NCI-H128 (cell line): ENCODE data around the gene DBX1.
"Not testable (repeated sequence)": the region's sequence is repeated elsewhere in the genome, so short reads cannot be mapped to it uniquely, and the experiment has no call there.

Experiments used
- DNase-seq: peaks from one replicate; lab custom pipeline; 2025; ENCODE audit not compliant: unreplicated experiment; lab: John Stamatoyannopoulos, UW

Gene DBX1

GRCh38 chr11:20161923-20162744, 1.9 kb upstream of the DBX1 start:
- DNase-seq = no peak

GRCh38 chr11:20161230-20161918, 1.1 kb upstream of the DBX1 start:
- no peak for DNase-seq

- DNase-seq = no peak
These were observed 551 bp downstream of the DBX1 start for GRCh38 chr11:20159466-20160381.

- DNase-seq = no peak
These were observed 1.5 kb downstream of the DBX1 start for GRCh38 chr11:20158597-20159257.

- DNase-seq = no peak
These were observed 2.5 kb downstream of the DBX1 start for GRCh38 chr11:20157728-20158127.

DNA sequence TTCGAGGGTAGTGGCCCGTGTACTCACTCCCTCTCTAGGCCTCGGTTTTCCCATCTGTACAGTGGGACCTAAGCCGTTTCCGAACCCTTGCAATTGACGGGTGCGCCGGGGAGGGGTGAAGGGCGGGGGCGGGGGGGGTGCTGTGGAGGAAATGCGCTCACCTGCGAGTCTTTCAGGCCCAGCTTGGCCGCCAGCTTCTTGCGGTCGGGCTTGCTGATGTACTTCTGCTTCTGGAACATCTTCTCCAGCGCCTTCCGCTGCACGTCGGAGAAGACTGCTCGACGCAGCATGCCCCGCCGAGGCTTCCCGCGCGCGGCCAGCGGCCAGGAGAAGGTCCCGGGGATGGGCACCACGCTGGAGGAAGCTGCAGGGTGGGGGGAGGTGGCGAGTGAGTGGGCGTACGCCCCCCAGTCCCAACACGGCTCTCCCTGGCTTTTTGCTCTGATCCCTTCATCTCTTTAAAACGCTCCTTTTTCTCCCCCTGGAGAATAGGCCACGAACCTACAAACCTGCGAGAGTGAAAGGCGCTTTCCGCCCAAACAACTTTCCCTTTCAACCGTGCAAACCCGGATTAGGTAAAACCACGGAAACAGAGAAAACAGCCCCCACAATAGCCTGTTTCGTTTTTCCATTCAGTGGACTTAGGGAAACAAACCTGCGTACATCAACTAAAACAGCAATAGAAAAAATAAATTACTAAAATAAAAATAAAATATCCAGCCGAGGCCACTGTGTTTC, 3.2 kb downstream of the DBX1 start:
- no peak for DNase-seq

- DNase-seq = no peak
These were observed 3.9 kb downstream of the DBX1 start for GRCh38 chr11:20156280-20156875.

DNA sequence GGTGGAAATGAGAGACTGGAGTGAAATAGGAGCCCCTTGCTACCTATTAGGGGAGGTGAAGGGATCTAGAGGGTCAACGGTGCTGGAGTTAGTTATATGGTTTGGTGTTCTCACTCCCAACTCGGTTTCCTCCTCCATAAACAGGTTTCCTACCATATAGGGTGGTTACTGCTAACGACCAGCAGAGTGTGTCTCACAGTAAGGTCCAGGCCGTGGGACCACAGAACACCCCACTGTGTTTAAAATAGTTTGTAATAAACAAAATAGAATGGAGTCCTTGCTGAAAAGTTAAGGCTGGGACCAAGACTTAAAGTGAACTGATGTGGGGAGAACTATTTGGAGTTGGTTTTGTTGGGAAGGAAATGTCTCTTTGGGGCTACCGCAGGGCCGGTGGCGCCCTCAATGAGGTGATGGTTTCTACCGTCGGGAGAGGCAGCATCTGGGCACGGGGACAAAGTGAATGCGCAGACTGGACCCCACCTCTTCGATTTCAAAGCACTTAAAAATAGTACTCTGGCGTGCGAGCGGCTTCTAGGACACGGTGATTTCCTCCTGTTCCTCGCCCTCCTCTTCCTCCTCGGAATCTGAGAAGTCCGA, 4.5 kb downstream of the DBX1 start:
- no peak for DNase-seq

DNA sequence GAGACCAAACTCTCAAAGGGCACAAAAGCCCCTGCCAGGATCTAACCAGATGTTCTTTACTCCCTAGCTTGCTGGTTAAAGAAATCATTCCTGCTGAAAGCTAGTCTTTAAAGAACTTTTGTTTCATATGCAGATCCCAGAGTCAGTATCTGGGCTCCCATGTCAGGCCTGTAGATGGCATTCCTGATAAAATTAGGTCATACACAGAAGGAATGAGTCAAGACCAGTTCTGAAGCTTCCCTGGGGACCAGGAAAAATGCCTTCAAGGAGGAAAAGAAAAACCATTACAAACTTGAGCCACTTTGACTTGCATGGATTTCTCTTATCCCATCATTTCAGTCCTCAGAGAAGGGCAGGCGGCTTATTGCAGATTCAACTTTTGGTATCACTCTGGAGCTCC, 5.9 kb downstream of the DBX1 start:
- DNase-seq = no peak

GRCh38 chr11:20138707-20139106, 21.6 kb downstream of the DBX1 start:
- no peak for DNase-seq

GRCh38 chr11:20137637-20138036, 22.6 kb downstream of the DBX1 start:
- DNase-seq = no peak

DNA sequence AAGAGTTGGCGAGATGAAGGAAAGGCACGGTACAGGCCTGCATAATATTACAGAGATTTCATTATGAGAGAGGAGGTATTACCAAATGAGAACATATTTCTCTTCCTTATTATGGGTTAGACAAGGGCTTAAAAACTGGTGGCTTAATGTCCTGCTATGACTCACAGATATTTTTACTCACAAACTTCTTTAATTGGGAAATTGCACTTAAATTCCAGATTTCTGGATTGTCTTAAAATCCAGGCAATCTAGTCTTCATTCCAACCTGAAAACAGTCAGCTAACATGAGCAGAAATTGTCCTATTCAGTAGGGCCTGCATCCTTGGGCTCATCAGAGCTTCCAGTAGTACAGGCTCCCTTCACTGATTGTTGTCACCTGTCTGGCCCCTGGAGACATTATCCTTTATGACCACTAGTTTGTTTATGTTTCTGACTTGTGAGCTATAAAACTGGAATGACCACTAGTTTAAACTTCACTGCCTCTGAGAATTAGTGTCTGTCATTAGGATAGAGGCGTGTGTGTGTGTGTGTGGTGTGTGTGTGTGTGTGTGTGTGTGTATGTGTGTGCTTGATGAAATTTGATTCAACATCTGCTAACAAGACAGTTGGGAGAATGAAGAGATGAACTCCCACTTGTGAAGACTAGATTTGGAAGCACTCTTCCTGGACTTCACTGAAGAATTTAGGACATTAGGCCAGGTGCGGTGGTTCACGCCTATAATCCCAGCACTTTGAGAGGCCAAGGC, 25.1 kb downstream of the DBX1 start:
- DNase-seq = no peak

- DNase-seq = no peak
These were observed 27.6 kb downstream of the DBX1 start for GRCh38 chr11:20132667-20133039.

DNA sequence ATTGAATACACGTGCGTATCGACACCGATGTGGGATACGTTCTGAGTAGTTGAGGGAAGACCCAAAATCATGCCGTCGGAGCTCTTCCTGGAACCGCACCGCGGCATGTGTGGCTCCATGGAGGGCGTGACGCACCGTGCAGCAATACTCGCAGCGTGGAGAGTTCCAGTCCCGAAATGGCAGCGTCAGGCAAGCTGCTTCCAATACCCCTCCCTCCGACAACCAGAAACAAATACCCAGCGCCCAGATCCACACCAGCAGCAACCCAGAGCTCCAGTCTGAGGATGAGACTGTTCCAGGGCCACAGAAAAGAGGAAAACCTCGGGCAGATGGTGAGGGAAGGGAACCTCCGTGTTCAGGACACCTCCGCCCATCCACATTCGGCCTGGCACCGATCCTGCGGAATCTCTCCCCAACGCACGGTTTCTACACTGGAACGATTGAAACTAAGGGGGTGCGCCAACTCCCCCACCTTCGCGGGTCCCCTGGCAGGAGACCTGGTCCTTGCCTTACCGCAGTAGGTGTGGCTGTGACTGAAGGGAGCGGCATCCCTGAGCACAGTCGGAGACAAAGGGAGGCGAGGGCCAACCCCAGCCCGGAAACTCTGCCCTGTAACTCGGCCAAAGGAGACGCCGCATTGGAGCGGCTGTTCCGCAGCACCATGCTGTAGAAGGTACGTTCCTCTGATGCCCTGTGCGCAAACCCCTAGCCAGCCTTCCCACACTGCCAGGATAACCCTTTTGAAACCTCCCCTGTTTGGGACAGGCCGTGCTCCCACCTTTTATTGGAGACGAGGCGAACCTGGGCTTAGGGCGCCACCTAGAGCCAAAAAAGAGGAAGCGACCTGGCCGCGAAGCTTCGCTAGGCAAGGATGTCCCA, 28.2 kb downstream of the DBX1 start:
- DNase-seq = no peak

DNA sequence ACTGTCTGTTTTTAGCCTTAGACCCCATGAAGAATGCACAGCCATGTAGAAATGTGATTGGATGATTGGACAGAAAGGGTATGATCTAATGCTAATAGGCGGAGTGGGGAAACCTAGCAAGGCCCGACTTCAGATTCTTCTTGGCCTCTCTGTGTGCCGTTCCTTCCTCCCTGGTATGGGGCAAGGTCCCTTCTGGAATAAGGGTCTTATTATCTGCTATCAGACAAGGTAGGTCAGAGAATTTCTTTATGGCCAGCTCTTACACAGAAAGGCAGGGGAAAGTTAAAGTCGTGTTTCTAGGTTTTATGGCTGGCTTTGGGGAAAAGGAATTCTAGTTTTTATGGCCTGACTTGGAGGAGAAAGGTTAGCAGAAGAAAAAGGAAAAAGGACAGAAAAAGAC, 30.6 kb downstream of the DBX1 start:
- no peak for DNase-seq

GRCh38 chr11:20128528-20128825, 31.8 kb downstream of the DBX1 start:
- not testable (repeated sequence) for DNase-seq

- peak; percentile 34 for DNase-seq
These were observed 32.4 kb downstream of the DBX1 start for GRCh38 chr11:20127671-20128527.
